ENCODE measurements around the gene CUEDC1.
A peak's percentile ranks its signal among the peaks of the same experiment; 100 is the strongest.

CUEDC1 gene, protein sequence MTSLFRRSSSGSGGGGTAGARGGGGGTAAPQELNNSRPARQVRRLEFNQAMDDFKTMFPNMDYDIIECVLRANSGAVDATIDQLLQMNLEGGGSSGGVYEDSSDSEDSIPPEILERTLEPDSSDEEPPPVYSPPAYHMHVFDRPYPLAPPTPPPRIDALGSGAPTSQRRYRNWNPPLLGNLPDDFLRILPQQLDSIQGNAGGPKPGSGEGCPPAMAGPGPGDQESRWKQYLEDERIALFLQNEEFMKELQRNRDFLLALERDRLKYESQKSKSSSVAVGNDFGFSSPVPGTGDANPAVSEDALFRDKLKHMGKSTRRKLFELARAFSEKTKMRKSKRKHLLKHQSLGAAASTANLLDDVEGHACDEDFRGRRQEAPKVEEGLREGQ

DNA sequence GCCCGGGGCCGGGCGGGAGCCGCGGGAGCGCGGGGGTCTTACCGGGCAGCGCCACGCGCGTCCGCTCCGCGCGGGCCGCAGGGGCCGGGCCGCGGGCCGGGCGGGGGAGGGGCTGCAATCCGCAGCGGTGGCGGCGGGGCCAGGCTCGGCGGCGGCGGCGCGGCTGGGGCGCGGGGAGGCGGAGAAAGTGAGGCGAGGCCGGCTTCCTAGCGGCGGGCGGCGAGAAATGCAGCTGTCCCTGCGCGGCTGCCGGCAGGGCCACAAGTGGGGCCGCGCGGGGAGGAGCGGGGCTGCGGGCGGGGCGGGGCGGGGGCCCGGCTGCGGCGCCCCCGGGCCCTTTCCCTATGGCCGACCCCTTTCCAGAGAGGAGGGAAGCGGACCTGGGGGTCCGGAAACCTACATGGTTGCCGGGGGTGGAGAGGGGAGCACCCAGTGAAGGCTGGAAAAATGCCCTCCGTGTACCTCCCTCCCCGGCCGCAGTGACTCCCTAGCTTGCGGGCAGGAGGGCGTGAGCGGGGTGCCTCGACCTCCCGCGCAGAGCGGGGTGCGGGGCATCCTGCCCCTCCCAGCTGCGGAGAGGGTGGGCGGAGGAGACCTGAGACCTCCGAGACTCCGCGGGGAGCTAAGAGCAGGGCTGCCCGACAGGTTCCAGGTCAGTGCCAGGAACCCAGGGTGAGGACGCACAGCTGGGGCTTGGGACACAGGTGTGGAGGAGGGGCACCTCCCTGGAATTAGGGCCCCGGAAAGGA is at the start of gene CUEDC1:
TSS of gene CUEDC1 (minus strand) at position 230 of the 749 bp plus-strand sequence. CDS start 69,848 bp downstream, outside the sequence.
- no peak for DNase-seq

DNA sequence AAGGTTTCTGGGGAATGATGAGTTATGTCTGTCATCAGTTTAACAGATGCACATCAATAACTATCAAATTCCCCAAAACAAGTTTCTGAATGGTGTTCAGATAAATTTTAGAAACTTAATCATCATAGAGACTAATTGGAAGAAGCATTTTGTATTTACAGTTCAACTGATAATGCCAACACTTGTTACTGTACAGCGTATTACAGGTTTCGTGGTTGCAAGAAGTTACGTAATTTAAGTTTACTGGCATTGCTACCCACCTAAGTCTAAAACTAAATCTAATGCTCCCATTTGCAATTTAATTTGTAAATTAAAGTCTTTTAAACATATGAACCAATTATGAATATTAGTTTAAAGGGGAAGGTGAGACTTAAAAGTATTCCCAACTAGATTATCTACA is 48.8 kb upstream of the CUEDC1 start:
- DNase-seq = no peak

DNA sequence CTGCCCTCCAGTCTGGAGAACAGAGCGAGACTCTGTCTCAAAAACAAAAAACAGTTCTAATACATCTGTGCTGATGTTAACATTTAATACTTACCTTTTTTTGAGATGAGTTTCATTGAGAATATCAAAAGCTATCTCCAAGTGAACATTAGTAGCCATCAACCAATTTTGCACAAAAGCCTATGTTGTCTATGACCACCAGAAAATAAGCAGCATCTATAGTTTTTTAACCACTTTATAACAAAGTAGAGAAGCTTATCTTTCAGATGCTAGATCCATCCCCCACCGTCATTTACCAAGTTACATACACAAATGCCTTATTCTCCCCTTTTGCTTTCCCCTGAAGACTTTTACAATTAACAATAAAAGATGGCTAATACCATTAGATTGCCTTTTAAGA is 47.8 kb upstream of the CUEDC1 start:
- no peak for DNase-seq

DNA sequence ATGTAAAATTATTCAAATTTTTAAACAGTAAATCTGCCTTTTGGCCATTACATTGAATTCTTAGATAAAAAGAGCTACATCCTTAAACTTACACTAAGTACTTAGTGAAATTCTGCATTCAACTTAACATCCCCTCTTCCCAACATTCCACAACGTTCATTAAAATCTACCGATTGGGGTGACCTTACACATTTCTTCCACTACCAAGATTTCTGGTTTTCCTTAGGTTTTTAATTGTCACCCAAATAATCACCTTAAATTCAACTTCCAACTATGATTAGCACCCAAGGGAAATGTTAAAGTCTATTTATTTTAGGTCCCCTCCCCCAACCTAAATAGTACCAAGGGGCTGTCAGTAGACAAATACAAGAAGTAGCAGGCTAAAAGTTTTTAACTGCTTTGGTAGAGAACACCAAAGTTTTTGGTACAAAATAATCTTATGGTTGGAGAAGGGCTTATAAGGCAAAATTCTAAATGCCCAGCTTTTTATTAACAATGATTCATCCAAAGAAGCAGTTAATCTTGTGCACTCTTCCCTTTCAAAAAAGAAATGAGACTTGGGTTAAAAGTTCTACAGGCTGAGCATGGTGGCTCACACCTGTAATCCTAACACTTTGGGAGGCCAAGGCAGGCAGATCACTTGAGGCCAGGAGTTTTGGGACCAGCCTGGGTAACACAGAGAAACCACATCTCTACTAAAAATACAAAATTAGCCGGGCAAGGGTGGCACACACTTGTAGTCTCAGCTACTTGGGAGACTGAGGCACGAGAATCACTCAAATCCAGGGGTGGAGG is 47.1 kb upstream of the CUEDC1 start:
- DNase-seq = no peak

DNA sequence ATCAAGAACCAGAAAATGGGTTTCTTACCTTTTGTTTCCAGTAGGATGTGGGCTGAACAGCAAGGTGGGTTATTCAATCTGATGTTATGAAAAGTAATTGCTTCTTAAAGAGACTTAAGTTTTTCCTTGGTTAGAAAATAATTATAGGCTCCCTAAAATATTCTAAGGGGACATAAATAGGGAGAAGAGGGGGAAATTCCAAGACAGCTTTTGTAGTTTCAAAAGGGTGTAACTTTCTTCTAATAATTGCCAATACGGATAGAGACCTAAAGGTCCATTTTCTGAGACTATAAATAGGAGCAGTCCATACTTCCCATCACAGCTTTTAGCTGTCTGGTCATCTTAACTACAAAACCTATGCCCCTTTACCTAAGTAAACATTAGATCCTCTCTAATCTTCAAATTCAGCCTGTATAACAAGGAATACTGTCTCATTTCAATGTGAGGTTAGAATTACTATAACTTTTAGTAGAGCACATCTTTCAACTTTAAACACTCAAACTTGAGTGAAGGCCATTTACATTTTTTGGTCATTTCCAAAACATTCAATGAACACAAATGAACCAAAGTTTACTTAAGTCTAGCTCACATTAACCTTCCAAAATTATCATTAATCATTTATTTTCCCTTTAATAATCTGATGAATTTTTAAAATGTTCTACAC is 46.4 kb upstream of the CUEDC1 start:
- DNase-seq = no peak

DNA sequence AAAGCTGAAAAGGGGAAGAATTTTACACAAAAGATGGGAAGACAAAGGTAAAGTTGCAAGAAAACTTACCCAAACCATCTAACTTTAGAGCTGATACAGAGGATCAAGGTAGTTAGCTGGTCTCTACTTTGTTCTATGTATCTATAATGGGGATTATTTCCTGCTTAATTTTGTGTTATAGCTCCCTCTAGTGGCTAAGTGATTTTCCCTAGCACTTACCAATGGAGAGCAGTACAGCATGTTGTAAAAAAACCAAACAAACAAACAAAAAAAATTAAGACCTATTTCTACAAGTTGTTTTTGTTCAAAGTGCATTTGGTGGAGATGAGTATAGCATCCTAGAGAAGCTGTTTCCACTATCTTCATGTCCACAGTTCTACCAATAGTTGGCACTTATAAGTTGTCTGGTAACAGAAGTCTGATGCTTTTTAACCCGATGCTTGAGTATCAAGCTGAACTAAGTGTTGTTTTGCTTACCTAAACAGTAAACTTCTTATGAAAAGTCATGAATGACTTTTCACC is 44.3 kb upstream of the CUEDC1 start:
- DNase-seq = peak; percentile 47

DNA sequence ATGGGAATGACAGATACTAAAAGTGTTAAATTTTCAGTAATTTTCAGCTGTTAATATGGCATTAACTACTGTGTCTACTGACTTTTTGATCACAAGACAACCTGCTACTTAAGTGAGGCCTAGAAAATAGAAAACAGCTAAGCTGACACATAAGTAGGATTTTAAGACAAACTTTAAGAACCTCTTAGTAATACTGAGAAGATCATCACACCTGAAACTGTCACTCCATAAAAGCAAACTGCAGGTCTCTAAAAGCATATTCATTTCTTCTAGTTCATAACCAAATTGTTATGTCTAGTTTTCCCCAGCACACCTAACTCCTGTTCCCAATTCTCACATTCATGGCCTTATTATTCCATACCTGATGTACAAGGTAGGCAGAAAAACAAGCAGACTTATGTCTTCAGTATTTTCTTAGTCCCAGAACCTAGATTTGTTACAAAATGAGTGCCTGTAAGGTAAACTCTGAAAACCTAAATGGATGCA is 43.8 kb upstream of the CUEDC1 start:
- DNase-seq = no peak

DNA sequence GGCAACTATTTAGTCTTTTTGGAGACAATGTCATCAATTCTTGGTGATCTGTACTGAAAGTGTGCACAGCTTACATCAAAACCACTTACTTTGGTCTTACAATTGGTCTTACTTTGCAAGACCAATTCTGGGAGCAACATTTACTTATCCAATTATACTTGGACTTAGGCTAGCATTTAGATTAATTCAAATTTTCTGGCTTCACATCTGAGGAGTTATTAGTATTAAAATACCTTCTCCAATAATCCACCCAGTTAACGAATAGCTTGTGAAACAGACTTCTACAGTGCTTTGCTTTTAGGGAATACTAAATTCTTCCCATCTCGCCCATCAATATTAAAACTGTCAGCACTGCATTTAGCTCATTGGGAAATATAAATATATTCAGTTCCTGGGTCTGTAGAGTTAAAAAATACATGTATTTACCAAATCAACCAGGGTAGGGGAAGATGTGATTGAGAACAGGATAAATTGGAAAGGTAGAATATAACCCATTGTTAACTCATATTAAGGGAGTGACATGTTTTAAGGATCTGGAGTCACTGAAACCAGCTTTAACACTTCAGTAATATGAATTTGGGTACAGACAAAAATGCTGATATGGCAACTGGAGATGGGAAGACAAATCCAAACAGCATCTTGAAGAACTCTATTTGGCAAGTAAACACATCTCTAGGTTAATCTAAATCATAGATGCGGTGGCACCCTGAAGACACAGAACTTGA is 42.0 kb upstream of the CUEDC1 start:
- DNase-seq = no peak

DNA sequence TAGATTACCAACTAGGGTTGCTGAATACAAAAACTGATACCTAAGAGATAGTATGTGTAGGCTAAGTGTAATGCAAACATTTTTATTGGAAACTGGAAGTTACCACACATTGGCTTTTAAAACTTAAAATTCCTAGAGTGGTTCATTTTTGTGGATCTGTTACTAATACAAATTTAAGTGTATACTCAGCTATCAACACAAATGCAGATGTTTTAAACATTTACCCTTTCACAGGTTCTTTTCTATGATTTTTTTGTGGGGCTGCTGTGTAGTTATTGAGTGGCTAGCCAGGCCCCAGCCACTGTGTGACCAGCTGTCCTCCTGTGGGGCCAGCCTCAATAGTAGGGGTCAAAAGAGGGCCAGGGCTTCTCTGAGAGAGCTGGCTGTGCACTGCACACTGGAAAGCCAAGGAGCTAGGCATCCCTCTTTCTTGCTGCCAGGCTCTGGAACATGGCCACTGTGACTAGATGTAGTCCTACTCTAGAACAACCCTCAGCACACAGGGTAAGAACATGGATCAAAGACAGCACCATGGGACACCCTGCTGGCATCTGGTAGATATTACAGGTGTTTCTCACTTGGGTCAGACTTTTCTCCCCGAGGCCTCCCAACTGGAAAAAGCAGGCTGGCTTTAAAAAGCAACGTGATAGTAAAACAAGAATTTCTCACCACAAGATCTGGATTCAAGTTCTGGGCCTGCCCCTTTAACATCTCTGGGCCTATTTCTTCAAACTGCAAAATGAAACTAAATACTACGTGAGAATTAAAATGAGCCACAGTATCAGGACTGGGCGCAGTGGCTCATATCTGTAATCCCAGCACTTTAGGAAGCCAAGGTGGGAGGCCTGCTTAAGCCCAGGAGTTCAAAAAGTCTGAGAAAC is 40.1 kb upstream of the CUEDC1 start:
- peak; percentile 77 for DNase-seq

DNA sequence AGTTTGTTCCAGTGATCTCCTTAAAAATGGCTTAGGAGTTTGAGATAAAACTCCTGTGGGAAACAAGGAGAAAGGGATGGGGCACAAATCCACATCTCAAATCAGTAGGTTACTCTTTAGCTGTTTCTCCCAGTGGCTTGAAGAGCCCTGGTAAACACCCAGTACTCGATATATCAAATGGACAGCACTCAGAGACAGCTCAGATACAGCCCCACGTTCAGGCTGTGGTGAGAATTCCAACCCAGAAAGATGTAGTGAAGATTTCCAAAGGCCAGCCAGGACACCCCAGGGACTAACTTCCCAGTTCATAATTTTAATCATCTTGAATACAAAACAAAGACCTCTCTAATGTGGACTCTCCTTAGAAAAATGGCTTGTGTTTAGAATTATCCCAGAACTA is 39.2 kb upstream of the CUEDC1 start:
- DNase-seq = no peak

DNA sequence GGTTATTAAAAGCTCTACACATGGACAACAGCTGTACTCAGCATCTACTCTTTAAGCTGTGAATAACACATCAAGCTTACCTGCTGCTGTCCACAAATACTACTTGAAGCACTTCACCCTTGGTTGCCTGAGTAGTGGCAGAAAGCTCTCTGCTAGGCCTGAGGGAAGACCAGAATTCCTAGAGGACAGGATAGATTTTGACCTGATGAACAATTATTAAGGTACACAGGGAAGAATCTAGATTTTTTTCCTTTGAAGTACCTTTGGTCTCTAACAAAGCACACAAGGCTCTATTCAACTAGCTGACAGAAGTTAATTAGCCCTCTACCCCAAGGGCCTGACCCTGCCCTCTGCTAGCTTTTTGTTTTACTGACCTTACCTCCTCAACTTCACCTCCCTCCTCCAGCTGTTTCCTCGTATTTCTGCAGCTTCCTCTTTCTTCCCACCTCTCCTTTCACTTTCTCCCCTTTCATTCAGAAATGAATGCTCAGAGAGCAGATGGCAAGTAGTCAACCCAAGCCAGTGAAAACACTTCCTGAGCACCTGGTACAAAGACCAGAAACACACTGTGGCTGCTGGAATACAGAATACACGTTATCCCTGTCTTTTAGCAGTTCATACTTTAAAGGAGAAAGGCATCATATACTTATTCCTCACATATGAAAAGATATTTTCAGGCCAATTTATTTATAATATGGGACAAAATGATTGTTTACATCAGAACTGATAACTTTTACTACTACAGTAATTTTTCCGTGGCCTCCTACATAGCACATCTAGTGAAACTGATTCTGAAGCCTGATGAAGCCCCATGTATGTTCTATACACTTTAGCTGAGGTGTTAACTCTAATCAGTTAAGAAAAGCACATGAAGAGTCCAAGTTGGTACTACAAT is 38.5 kb upstream of the CUEDC1 start:
- peak; percentile 33 for DNase-seq

DNA sequence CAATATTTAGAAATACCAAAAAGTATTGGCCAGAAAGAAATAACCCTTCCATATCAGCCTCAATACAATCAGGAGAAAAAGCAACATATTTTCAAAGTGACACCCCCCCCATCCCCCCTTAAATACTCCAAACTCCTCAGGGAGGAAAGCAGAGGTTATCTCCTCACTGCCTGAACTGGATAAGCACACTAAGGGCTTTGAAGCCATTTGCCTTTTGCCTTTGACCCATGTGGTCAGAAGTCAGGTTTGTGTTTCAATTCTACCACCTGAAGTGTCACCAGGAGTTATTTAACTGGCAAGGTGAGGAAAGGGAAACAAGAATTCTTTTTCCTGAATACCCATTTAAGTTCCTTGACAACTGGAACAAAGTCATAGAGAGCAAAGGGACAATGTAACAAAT is 36.3 kb upstream of the CUEDC1 start:
- no peak for DNase-seq

DNA sequence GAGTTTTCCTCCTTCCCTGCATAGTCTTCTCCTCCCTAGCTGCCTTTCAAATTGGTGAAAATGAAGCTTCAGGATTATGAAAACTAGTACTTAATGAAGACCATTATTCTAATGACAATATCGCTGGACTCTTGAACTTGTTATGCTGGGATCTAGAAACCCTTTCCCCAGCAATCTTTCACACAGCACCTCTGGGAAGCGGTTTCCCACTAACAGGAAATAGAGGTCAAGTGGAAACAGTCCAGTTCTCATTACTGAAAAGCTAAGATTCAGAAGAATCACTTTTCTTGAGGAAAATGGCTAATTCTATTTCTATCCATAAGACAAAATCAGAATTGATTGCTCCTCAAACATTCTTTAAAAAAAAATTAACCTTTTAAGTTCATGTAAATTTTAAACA is 34.8 kb upstream of the CUEDC1 start:
- no peak for DNase-seq

DNA sequence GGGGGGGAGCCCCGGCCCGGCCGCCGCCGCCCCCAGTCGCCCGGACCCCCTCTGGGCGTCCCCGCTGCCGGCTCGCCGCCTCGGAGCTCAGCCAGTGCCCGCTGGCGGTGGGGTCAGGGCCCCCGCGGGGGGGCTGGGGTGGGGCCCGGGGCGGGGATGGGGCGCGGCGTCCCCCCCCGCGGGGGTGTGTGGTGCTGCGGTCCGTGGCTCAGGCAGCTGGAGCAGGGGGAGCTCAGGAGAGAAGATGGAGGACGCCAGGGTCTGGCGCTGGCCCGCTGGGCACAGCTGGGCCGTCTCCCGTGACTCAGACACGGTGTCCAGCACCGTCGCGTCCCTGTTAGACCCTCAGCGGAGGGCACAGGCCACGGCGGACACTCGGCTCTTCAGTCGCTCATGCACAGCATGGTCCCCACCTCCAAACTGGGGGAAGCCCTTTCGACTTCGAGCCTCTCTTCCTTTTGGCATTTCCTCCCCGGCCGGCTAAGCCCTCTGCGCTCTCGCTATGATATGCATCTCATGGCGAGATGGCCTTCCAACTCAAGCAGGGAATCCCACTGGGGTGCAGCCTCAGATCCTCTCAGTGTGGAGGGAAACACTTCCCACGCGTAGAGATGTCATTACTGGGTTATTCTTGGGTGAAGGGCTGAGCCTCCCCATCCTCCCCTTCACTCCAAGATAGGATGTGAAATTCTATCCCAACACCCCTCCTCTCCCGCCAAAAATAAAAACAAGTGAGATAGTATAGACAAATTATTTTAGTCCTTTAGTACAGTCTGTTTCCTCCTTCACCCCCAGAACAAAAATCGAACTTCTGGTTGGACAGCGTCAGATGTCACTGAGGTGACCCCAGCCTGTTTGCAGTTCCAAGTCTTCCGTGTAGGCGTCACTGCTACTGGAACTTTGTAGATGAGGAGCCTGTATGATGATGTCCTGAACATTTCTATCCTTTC is 33.4 kb upstream of the CUEDC1 start:
- no peak for DNase-seq

DNA sequence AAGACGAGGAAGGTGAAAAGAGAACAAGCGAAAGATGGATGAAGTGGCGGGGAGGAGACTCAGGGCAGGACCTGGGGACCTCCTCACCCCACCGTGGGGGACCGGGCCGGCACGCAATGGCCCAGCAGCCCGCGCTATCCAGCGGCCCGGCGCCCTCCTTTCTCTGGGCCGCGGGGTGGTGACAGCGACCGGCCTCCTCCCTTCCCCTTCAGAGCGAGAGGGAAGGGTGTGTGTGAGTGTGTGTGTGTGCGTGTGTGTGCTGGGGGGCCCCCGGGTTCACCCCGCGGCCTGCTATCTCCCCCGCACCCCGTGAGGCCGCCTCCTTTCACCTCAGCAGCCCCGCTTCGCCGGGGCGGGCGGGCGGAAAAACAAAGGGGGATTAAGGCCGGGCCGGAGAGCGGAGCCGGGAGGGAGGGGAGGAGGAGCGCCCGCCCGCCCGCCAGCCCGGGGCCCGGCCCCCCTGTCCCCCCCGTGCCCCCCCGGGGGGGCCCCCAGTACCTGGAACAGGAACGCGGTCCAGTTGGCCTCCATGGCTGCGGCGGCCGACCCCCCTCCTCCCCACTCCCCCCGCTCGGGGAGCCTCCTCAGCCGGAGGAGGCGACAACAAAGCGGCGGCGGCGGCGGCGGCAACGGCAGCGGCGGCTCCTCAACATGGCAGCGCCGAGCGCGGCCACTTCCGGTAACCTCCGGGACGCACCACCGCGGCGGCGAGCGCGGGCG is 32.5 kb upstream of the CUEDC1 start, which contains the start of gene VEZF1:
TSS of gene VEZF1 (minus strand) at position 674 of the 720 bp plus-strand sequence. CDS start at position 531, 143 bp downstream.
- DNase-seq = peak; percentile 55

DNA sequence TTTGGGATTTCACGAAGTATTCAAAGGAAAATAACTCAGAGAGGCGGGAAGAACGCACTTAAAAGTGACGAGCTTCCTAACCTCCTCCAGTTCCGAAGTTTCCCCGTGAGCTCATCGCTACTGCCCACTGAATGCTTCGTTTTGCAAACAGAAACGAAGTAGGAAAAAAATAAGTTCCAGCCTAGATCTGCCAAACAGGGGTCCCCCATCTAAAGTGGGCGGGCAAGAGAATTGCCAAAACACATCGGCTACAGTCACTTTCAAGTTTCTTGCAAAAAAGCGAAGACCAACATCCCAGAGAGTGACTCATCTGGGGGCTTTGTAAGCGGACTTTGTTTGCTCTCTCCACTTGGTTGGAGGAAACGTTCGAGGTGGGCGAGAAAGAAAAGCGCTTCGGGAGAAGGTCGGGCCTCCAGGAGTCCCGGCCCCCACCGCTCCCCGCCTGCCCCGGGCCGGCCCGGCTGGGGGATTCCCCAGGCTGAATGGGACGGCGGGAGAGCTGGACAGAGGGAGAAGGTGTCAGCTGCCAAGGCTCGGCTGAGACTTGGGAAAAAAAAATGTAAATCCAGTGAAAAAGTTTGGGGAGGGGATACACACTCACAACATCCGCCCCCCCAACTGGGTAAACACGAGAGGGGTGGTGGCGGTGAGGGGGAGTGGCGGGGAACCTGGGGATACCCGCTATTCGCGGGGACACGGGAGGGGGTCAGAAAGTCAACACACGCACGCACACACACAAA is 31.8 kb upstream of the CUEDC1 start:
- DNase-seq = peak; percentile 15

DNA sequence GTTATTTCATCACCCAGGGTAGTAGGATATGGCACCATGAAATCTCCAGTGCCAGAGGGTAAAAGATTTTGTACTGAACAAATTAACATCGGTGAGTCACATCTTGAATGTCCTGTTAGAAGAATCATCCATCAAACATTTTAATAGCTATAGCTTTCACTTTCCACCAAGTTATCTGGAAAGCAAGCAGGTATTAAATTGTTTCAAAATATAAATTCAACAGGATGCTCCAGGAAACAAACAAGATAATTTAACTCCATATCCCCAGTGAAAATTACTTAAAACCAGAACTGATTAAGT is 30.4 kb upstream of the CUEDC1 start:
- DNase-seq = no peak
